ENCODE data around the gene RLN3.
"Not testable (repeated sequence)": the region's sequence is repeated elsewhere in the genome, so short reads cannot be mapped to it uniquely, and the experiment has no call there.

Gene RLN3

DNA sequence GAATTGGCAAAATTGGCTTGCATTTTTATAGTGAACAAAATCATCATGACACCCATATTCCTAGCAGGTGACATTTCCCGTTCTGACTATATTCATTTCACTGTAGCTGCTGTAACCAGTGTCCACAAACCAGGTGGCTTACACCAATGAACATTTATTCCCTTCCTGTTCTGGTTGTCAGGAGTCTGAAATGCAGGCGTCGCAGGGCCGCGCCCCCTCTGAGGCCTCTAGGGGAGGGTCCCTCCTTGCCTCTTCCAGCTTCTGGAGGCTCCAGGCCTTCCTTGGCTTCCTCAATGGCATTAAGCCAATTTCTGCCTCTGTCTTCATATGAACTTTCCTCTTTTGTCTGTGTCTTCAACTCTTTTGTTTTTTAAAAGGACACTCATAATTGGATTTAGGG, 6.5 kb upstream of the RLN3 start:
- ChIA-PET POLR2A (interaction anchor here (1.5 to 1.6 kb wide), 2 partner anchors 10 to 14 kb away, joined by 7 to 16 read pairs; partner anchors contain the start of genes IL27RA and RFX1), CTCF (interaction anchor here (0.9 to 1.9 kb wide), 3 partner anchors 10 to 21 kb away, joined by 3 to 10 read pairs (median 4); partner anchors contain the start of gene IL27RA)
- no peak for TF ChIP-seq FOXM1 (IDR thresholded peaks at IDR 0.05; ENCODE audit: borderline replicate concordance)
- no peak for TF ChIP-seq BHLHE40 (IDR thresholded peaks at IDR 0.05; ENCODE audit: borderline replicate concordance)
- no peak for TF ChIP-seq ARNT (IDR thresholded peaks at IDR 0.05)
- DNase-seq (ENCODE audit: extremely low spot score) = no peak

GRCh38 chr19:14022469-14022868, 5.5 kb upstream of the RLN3 start:
- DNase-seq (ENCODE audit: extremely low spot score) = no peak
- TF ChIP-seq TARDBP (IDR thresholded peaks at IDR 0.05) (no peak), SUZ12 (IDR thresholded peaks at IDR 0.05) (no peak), PKNOX1 (IDR thresholded peaks at IDR 0.05) (no peak), LEF1 (IDR thresholded peaks at IDR 0.05; ENCODE audit: borderline replicate concordance) (no peak), FOXA1 (IDR thresholded peaks at IDR 0.05) (no peak), BHLHE40 (IDR thresholded peaks at IDR 0.05; ENCODE audit: borderline replicate concordance) (no peak), FOXM1 (IDR thresholded peaks at IDR 0.05; ENCODE audit: borderline replicate concordance) (no peak), ZNF384 (IDR thresholded peaks at IDR 0.05) (no peak), L3MBTL2 (conservative IDR thresholded peaks at IDR 0.05) (no peak), NFRKB (IDR thresholded peaks at IDR 0.05) (no peak), ELF4 (IDR thresholded peaks at IDR 0.05) (no peak), CTBP1 (IDR thresholded peaks at IDR 0.05; ENCODE audit: borderline replicate concordance) (no peak), HDGF (IDR thresholded peaks at IDR 0.05; ENCODE audit: borderline replicate concordance) (no peak), ARNT (IDR thresholded peaks at IDR 0.05) (no peak), SP1 (IDR thresholded peaks at IDR 0.05) (no peak), FOXK2 (IDR thresholded peaks at IDR 0.05) (no peak)
- POLR2A ChIA-PET = interaction anchor here (1.5 to 1.6 kb wide), 2 partner anchors 9 to 15 kb away, joined by 7 to 16 read pairs; partner anchors contain the start of genes IL27RA and RFX1
- CTCF ChIA-PET = interaction anchor here (0.8 to 1.9 kb wide), 3 partner anchors 9 to 16 kb away, joined by 5 to 10 read pairs (median 5); partner anchors contain the start of gene IL27RA

DNA sequence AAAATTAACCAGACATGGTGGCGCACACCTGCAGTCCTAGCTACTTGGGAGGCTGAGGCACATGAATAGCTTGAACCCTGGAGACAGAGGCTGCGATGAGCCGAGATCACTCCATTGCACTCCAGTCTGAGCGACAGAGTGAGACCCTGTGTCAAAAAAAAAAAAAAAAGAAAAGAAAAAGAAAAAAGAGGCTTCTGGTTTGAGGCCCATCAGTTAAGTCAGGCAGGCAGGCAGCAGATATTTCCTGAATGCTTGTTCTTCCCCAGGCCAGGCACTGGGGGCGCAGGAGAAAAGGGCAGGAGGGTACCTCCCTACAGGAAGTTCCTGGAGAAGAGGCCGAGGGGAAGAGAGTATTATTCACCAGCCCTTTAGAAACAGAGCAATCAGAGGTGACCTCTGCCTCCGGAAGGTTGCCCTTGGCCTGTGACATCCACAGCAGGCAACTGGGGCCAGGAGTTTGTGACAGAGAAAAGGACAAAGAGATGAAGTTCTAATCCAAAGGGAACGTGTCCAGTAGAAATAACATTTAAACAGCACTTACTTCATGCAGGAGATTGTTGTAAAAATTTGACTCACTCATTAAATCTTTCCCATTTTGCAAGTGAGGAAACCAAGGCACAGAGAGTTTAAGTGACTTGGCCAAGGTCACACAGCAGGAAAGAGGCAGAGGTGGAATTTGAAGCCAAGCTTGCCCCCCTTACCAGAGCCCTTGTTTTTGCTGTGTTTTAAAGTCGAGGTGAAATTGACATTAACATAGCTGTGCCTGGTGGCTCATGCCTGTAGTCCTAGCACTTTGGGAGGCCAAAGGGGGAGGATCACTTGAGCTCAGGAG, 4.3 kb upstream of the RLN3 start:
- TF ChIP-seq FOXA1 (IDR thresholded peaks at IDR 0.05) (no peak), LEF1 (IDR thresholded peaks at IDR 0.05; ENCODE audit: borderline replicate concordance) (no peak), PKNOX1 (IDR thresholded peaks at IDR 0.05) (no peak), BHLHE40 (IDR thresholded peaks at IDR 0.05; ENCODE audit: borderline replicate concordance) (no peak), ELF4 (IDR thresholded peaks at IDR 0.05) (no peak), SUZ12 (IDR thresholded peaks at IDR 0.05) (no peak), FOXM1 (IDR thresholded peaks at IDR 0.05; ENCODE audit: borderline replicate concordance) (no peak), NFRKB (IDR thresholded peaks at IDR 0.05) (no peak), TARDBP (IDR thresholded peaks at IDR 0.05) (no peak), ARNT (IDR thresholded peaks at IDR 0.05) (no peak), ZNF384 (IDR thresholded peaks at IDR 0.05) (no peak), HDGF (IDR thresholded peaks at IDR 0.05; ENCODE audit: borderline replicate concordance) (no peak), FOXK2 (IDR thresholded peaks at IDR 0.05) (no peak)
- DNase-seq (ENCODE audit: extremely low spot score) = peak; percentile 62
- ChIA-PET POLR2A (no interaction called here), CTCF (interaction anchor here (1.4 to 1.9 kb wide), 2 partner anchors 8 to 17 kb away, joined by 5 to 10 read pairs; partner anchors contain the start of gene IL27RA)

- CTCF ChIA-PET = not testable (repeated sequence)
Measured at GRCh38 chr19:14026652-14027192, 1.2 kb upstream of the RLN3 start.

GRCh38 chr19:14028901-14029300, 953 bp downstream of the RLN3 start:
- ChIA-PET CTCF (interaction anchor here (0.7 to 1.7 kb wide), 2 partner anchors 14 to 868 kb away, joined by 3 to 5 read pairs; no protein-coding TSS in a partner anchor), POLR2A (interaction anchor here (1.2 kb wide), 1 partner anchor 22 kb away, joined by 4 read pairs; the partner anchor contains the start of gene RFX1)
- TF ChIP-seq ELF4 (IDR thresholded peaks at IDR 0.05) (no peak), LEF1 (IDR thresholded peaks at IDR 0.05; ENCODE audit: borderline replicate concordance) (no peak), FOXM1 (IDR thresholded peaks at IDR 0.05; ENCODE audit: borderline replicate concordance) (no peak), PKNOX1 (IDR thresholded peaks at IDR 0.05) (no peak), FOXK2 (IDR thresholded peaks at IDR 0.05) (no peak), NFRKB (IDR thresholded peaks at IDR 0.05) (no peak), CTBP1 (IDR thresholded peaks at IDR 0.05; ENCODE audit: borderline replicate concordance) (no peak), ZNF384 (IDR thresholded peaks at IDR 0.05) (no peak), HDGF (IDR thresholded peaks at IDR 0.05; ENCODE audit: borderline replicate concordance) (no peak), SUZ12 (IDR thresholded peaks at IDR 0.05) (no peak)
- DNase-seq (ENCODE audit: extremely low spot score) = no peak

More at GRCh38 chr19:14026652-14027192, 1.2 kb upstream of the RLN3 start:
- DNase-seq (ENCODE audit: extremely low spot score); POLR2A ChIA-PET: not testable (repeated sequence)

Data from HEK293T (cell line).